Measurements from ENCODE around the gene F10.

- TF ChIP-seq CTCF (IDR thresholded peaks at IDR 0.05) (no peak), POLR2A (IDR thresholded peaks at IDR 0.05) (no peak)
Observed at GRCh38 chr13:113106711-113107351, 15.8 kb upstream of the F10 start.

Data from heart left ventricle (tissue), 13 donors.